B cell (primary cell): Measurements from ENCODE around the gene WNK2. TPM values are rescaled to one million over a fixed set of nuclear protein-coding genes. Genes with fewer than 3 reads are reported as not detected.

Experiments
- ATAC-seq: fragments of 200-7000 bp; cut with Tn5 transposase; one replicate; pipeline ENCODE4 v1.10.0; 2021; ENCODE audit warnings: low read depth, mild to moderate bottlenecking, moderate number of reproducible peaks, moderate library complexity
- CTCF ChIA-PET: fragments of 350-600 bp; sonication (Branson Sonifier 250); formaldehyde crosslinking; loops from one replicate; lab custom pipeline; 2021; ENCODE audit warnings: antibody characterized with exemption, inconsistent platforms; lab: Charles Lee
- POLR2A ChIA-PET: fragments of 350-600 bp; sonication (Branson Sonifier 250); formaldehyde crosslinking; loops from one replicate; lab custom pipeline; 2021; ENCODE audit warnings: antibody characterized with exemption; lab: Charles Lee
- DNase-seq: peaks from one replicate; pipeline ENCODE4 v3.0.0; 2013
- H2AFZ ChIP-seq: 2 replicates; pipeline ENCODE4 v1.6.1; 2012; ENCODE audit warnings: mild to moderate bottlenecking, low read depth, low read length; ENCODE audit not compliant: insufficient read depth, poor library complexity, severe bottlenecking
- H3K27ac ChIP-seq, 2 donors: 1 replicate in 1 of 2; 2 replicates in 1 of 2; pipeline ENCODE4 v1.5.1; 2012 to 2013; ENCODE audit warnings: low read length in 2 of 2, mild to moderate bottlenecking in 2 of 2, moderate library complexity in 1 of 2
- H3K27me3 ChIP-seq, 4 experiments: fragments of 200-600 bp in 1 of 4; sonication (generic) in 1 of 4; replicated peaks in 1 of 4; 1 replicate in 2 of 4; 2 replicates in 2 of 4; pipeline versions ENCODE4 v1.6.1 to v1.7.0; 2013 to 2016; ENCODE audit warnings: low read length in 3 of 4, mild to moderate bottlenecking in 2 of 4, mixed read lengths in 1 of 4, moderate library complexity in 1 of 4; ENCODE audit not compliant: insufficient read depth in 4 of 4, control insufficient read depth in 3 of 4; ENCODE audit errors: control extremely low read depth in 1 of 4
- H3K36me3 ChIP-seq, 2 experiments: replicated peaks in 1 of 2; 1 replicate in 1 of 2; 2 replicates in 1 of 2; pipeline versions ENCODE4 v1.6.1 to v1.7.1; 2013; ENCODE audit warnings: low read length in 1 of 2; ENCODE audit not compliant: insufficient read depth in 2 of 2, control insufficient read depth in 1 of 2; ENCODE audit errors: control extremely low read depth in 1 of 2, extremely low read depth in 1 of 2
- H3K4me1 ChIP-seq, 2 donors: fragments of 200-600 bp in 1 of 2; sonication (generic) in 1 of 2; 1 replicate in 1 of 2; 2 replicates in 1 of 2; pipeline versions ENCODE4 v1.5.1 to v1.6.1; 2013 to 2017; ENCODE audit warnings: low read length in 2 of 2; ENCODE audit not compliant: control insufficient read depth in 2 of 2, insufficient read depth in 2 of 2
- H3K4me2 ChIP-seq: replicated peaks from 2 replicates; pipeline ENCODE3; 2012; ENCODE audit warnings: mild to moderate bottlenecking, low read depth, low read length; ENCODE audit not compliant: poor library complexity, severe bottlenecking
- H3K4me3 ChIP-seq, 5 experiments: fragments of 200-600 bp in 1 of 5; sonication (generic) in 1 of 5; 1 replicate in 3 of 5; 2 replicates in 2 of 5; pipeline versions ENCODE4 v1.5.1 to v1.7.0; 2011 to 2016; ENCODE audit warnings: low read length in 4 of 5, mild to moderate bottlenecking in 4 of 5, low read depth in 2 of 5, control low read depth in 1 of 5, moderate library complexity in 1 of 5; ENCODE audit not compliant: insufficient read depth in 1 of 5; ENCODE audit errors: control extremely low read depth in 1 of 5, extremely low read depth in 1 of 5
- H3K79me2 ChIP-seq: fragments of 200-600 bp; sonication (generic); one replicate; pipeline ENCODE4 v1.6.0; 2016; ENCODE audit warnings: low read length; ENCODE audit not compliant: control insufficient read depth, insufficient read depth
- H3K9ac ChIP-seq: fragments of 200-600 bp; sonication (generic); 2 replicates; pipeline ENCODE4 v1.6.1; 2017; ENCODE audit warnings: mild to moderate bottlenecking, low read length, moderate library complexity
- H3K9me3 ChIP-seq, 3 donors: one replicate each; pipeline versions ENCODE4 v1.6.1 to v1.7.1; 2013; ENCODE audit warnings: low read length in 2 of 3; ENCODE audit not compliant: control insufficient read depth in 2 of 3, insufficient read depth in 1 of 3; ENCODE audit errors: control extremely low read depth in 1 of 3
- H4K20me1 ChIP-seq: 2 replicates; pipeline ENCODE4 v1.6.0; 2012; ENCODE audit warnings: mild to moderate bottlenecking, low read length; ENCODE audit not compliant: insufficient read depth, control insufficient read depth, poor library complexity, severe bottlenecking
- H3K27ac Mint-ChIP-seq: one replicate; pipeline ENCODE4 v1.8.0; 2021; ENCODE audit warnings: mixed read lengths
- H3K27me3 Mint-ChIP-seq: one replicate; pipeline ENCODE4 v1.8.0; 2021; ENCODE audit warnings: mixed read lengths
- H3K4me1 Mint-ChIP-seq: one replicate; pipeline ENCODE4 v1.8.0; 2021; ENCODE audit warnings: mixed read lengths
- H3K4me3 Mint-ChIP-seq: one replicate; pipeline ENCODE4 v1.8.0; 2021; ENCODE audit warnings: mixed read lengths
- H3K9me3 Mint-ChIP-seq: one replicate; pipeline ENCODE4 v1.8.0; 2022; ENCODE audit warnings: mixed read lengths; ENCODE audit not compliant: insufficient read depth
- EZH2 ChIP-seq: IDR thresholded peaks from 2 replicates; pipeline ENCODE4 v1.6.1; 2012; ENCODE audit warnings: borderline replicate concordance, low read depth, mild to moderate bottlenecking, moderate library complexity, low read length; ENCODE audit not compliant: insufficient read depth, poor library complexity, severe bottlenecking
- WGBS: methylation state at CpG from one replicate; pipeline ENCODE4 v1.1.5; 2013; ENCODE audit warnings: missing lambda C conversion rate; ENCODE audit not compliant: insufficient coverage; 5-methylcytosine and 5-hydroxymethylcytosine counted together
- intact Hi-C: fragments of 100-400 bp; cut with micrococcal nuclease; formaldehyde crosslinking; loops from one replicate; pipeline ENCODE4 v1.10.0; 2022
- polyA plus RNA-seq: library from polyadenylated mRNA; depleted of rRNA; stranded (reverse); fragments of >200 nt; gene quantifications from 2 replicates; pipeline ENCODE4 v1.2.3, GENCODE V29; 2012
- total RNA-seq, 2 donors: library from RNA; stranded (reverse); fragments of 120-200 nt in 1 of 2; gene quantifications; 1 replicate in 1 of 2; 2 replicates in 1 of 2; pipeline versions ENCODE4 v1.2.3 to v1.2.4, GENCODE V29; 2013 to 2022
- TF ChIP-seq, protein P1 (sequence below): fragments of 200-600 bp; IDR thresholded peaks from one replicate; pipeline ENCODE4 v1.8.0; 2022; ENCODE audit warnings: antibody characterized with exemption, mild to moderate bottlenecking

The WNK2 gene
- total and polyA plus RNA-seq, 2 donors (not counting 1 experiment from before 2014, with no cell fraction given): 0.49 TPM; not detected in 1

DNA sequence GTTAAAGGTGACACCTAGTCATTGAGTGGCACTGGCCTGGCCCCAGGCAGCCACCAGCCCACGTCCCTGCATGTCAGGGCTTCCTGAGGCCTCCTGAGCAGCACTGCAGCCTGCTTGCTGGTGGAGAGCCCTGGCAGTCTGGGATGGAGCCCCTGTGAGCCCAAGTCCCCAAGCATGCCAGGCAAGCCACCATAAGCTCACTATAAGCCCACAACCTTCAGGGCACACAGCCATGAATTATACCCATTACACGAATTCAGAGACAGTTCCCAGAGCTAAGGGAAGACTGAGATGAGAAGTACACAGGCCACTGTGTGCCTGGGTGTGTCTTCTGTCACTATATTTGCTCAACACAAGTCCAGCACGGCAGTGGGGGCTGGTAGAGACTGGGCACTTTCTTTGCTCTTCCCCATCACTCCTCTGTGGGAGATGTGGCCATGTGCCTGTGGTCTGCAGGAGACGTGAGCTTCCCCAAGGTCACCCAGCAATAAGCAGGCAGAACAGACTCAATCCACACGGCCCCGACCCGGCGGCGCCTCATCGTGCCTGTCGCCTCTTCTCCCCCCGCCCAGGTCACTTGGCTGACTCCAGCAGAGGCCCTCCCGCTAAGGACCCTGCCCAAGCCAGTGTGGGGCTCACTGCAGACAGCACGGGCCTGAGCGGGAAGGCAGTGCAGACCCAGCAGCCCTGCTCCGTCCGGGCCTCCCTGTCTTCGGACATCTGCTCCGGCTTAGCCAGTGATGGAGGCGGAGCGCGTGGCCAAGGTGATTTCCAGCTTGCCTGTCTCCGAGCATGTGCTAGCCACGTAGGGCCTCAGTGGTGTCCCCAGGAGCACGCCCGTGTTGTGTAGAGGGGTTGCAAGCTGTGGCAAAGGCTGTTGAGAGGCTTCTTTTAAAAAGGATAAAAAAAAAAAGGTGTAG is 114.8 kb downstream of the WNK2 start:
- no peak for DNase-seq
- H3K27me3 ChIP-seq: no peaks in the 10 kb centered on the region
- Mint-ChIP-seq H3K4me1 (peaks cover 14% of the 10 kb centered on the region), H3K27me3 (peaks cover 13% of the 10 kb centered on the region), H3K27ac (no peak overlapping the region), H3K9me3 (no peaks in the 10 kb centered on the region), H3K4me3 (no peak overlapping the region)
- intact Hi-C loops: no loop called here
- no peaks in the 10 kb centered on the region for H4K20me1 ChIP-seq
- H3K9ac ChIP-seq: no peak overlapping the region
- H3K4me3 ChIP-seq: no peak overlapping the region
- no peaks in the 10 kb centered on the region for H3K79me2 ChIP-seq
- CTCF ChIA-PET: interaction anchor here (1.3 kb wide), 1 partner anchor 342 kb away, joined by 3 read pairs; no protein-coding TSS in a partner anchor
- POLR2A ChIA-PET: no interaction called here
- 96% methylated on average over 25 of the region's 26 CpGs for WGBS
- H3K27ac ChIP-seq: no peak overlapping the region
- no peaks in the 10 kb centered on the region for H3K36me3 ChIP-seq
- no peak for TF ChIP-seq EZH2
- TF ChIP-seq, protein P1, sequence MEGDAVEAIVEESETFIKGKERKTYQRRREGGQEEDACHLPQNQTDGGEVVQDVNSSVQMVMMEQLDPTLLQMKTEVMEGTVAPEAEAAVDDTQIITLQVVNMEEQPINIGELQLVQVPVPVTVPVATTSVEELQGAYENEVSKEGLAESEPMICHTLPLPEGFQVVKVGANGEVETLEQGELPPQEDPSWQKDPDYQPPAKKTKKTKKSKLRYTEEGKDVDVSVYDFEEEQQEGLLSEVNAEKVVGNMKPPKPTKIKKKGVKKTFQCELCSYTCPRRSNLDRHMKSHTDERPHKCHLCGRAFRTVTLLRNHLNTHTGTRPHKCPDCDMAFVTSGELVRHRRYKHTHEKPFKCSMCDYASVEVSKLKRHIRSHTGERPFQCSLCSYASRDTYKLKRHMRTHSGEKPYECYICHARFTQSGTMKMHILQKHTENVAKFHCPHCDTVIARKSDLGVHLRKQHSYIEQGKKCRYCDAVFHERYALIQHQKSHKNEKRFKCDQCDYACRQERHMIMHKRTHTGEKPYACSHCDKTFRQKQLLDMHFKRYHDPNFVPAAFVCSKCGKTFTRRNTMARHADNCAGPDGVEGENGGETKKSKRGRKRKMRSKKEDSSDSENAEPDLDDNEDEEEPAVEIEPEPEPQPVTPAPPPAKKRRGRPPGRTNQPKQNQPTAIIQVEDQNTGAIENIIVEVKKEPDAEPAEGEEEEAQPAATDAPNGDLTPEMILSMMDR: no peak
- no peak overlapping the region for H2AFZ ChIP-seq
- peaks cover 13 to 19% of the 10 kb centered on the region in 2 donors for H3K4me1 ChIP-seq
- H3K9me3 ChIP-seq: no peaks in the 10 kb centered on the region
- ATAC-seq: no peak
- H3K4me2 ChIP-seq: no peak overlapping the region
